Suprapubic skin (tissue), 4 donors: Measurements from ENCODE around the gene WSB2. TPM values are rescaled to one million over a fixed set of nuclear protein-coding genes. Genes with fewer than 3 reads are reported as not detected.
"Not testable (repeated sequence)": the region's sequence is repeated elsewhere in the genome, so short reads cannot be mapped to it uniquely, and the experiment has no call there.

Source experiments
- DNase-seq, 2 donors: peaks; one replicate each; pipeline ENCODE4 v3.0.0-alpha.2; 2019; ENCODE audit warnings: low spot score in 2 of 2
- H3K27ac ChIP-seq: fragments of 200-600 bp; sonication (generic); one replicate; pipeline ENCODE4 v1.5.1; 2019
- H3K27me3 ChIP-seq: fragments of 200-600 bp; sonication (generic); one replicate; pipeline ENCODE4 v1.5.1; 2019
- H3K36me3 ChIP-seq: fragments of 200-600 bp; sonication (generic); one replicate; pipeline ENCODE4 v1.5.1; 2019
- H3K4me1 ChIP-seq: fragments of 200-600 bp; sonication (generic); one replicate; pipeline ENCODE4 v1.5.1; 2019
- H3K4me3 ChIP-seq: fragments of 200-600 bp; sonication (generic); one replicate; pipeline ENCODE4 v1.5.1; 2019; ENCODE audit warnings: mild to moderate bottlenecking
- H3K9me3 ChIP-seq: fragments of 200-600 bp; sonication (generic); one replicate; pipeline ENCODE4 v1.5.1; 2019
- EP300 ChIP-seq: sonication (generic); formaldehyde crosslinking; IDR thresholded peaks from one replicate; pipeline ENCODE4 v1.6.1; 2017; ENCODE audit warnings: antibody characterized with exemption
- POLR2A ChIP-seq, 2 donors: fragments of 450-650 bp; IDR thresholded peaks; one replicate each; pipeline ENCODE4 v1.6.1; 2017; ENCODE audit warnings: antibody characterized with exemption in 2 of 2, mild to moderate bottlenecking in 2 of 2, moderate library complexity in 2 of 2
- POLR2AphosphoS5 ChIP-seq, 3 donors: sonication (generic); formaldehyde crosslinking; IDR thresholded peaks; one replicate each; pipeline ENCODE4 v1.6.1; 2017; ENCODE audit warnings: antibody characterized with exemption in 3 of 3
- WGBS: methylation state at CpG from one replicate; pipeline ENCODE4 v1.1.5; 2018; 5-methylcytosine and 5-hydroxymethylcytosine counted together
- total RNA-seq, 4 donors: library from RNA; depleted of rRNA; stranded (reverse); fragments of >200 nt; gene quantifications; one replicate each; pipeline ENCODE4 v1.1.0, GENCODE V29; 2016
- TF ChIP-seq, protein P1 (sequence below), 2 donors: fragments of 200-600 bp in 1 of 2; fragments of 450-650 bp in 1 of 2; sonication (generic) in 1 of 2; IDR thresholded peaks; one replicate each; pipeline ENCODE4 v1.5.1; 2016 to 2019; ENCODE audit warnings: antibody characterized with exemption in 2 of 2, mild to moderate bottlenecking in 1 of 2, moderate library complexity in 1 of 2

Gene WSB2
- total RNA-seq, 4 donors from 2014 or later: 46.0 to 74.3 (median 60.7) TPM

DNA sequence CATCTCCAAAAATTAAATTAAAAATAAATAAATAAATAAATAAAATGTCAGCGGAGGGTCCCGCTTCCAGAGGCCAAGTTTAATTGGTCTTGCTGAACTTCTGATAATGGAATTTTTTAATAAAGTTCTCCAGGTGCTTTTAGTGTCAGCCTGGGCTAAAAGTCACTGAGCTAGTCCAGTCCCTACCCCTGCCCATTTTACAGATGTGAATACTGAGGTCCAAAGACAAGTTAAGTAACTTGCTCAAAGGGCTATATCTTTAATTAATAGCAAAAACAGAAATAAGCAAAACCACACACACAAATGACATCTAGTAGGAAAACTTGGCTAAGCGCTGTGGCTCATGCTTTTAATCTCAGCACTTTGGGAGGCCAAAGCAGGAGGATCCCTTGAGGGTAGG lies 50.1 kb downstream of the WSB2 start:
- Histone ChIP-seq H3K36me3 (no peaks in the 10 kb centered on the region), H3K27ac (no peak overlapping the region), H3K4me1 (peaks cover under 1% of the 10 kb centered on the region), H3K27me3 (no peaks in the 10 kb centered on the region), H3K9me3 (no peaks in the 10 kb centered on the region), H3K4me3 (no peak overlapping the region)
- WGBS: 97% methylated on average over 3 of the region's 3 CpGs
- TF ChIP-seq EP300: no peak
- no peak for TF ChIP-seq POLR2AphosphoS5 (IDR thresholded peaks at IDR 0.05)
- TF ChIP-seq, protein P1, sequence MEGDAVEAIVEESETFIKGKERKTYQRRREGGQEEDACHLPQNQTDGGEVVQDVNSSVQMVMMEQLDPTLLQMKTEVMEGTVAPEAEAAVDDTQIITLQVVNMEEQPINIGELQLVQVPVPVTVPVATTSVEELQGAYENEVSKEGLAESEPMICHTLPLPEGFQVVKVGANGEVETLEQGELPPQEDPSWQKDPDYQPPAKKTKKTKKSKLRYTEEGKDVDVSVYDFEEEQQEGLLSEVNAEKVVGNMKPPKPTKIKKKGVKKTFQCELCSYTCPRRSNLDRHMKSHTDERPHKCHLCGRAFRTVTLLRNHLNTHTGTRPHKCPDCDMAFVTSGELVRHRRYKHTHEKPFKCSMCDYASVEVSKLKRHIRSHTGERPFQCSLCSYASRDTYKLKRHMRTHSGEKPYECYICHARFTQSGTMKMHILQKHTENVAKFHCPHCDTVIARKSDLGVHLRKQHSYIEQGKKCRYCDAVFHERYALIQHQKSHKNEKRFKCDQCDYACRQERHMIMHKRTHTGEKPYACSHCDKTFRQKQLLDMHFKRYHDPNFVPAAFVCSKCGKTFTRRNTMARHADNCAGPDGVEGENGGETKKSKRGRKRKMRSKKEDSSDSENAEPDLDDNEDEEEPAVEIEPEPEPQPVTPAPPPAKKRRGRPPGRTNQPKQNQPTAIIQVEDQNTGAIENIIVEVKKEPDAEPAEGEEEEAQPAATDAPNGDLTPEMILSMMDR (IDR thresholded peaks at IDR 0.05): no peak
- TF ChIP-seq POLR2A (IDR thresholded peaks at IDR 0.05): no peak
- DNase-seq: no peak

DNA sequence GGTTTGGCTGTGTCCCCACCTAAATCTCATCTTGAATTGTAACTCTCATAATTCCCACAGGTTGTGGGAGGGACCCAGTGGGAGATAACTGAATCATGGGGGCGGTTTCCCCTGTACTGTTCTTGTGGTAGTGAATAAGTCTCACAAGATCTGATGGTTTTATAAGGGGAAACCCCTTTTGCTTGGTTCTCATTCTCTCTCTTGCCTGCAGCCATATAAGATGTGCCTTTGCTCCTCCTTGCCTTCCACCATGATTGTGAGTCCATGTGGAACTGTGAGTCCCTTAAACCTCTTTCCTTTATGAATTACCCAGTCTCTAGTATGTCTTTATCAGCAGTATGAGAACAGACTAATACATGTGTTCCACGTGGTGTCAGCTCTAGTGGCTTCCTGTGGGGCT lies 61.2 kb downstream of the WSB2 start:
- H3K4me1 ChIP-seq, H3K4me3 ChIP-seq, H3K27ac ChIP-seq, H3K36me3 ChIP-seq, H3K27me3 ChIP-seq, DNase-seq, H3K9me3 ChIP-seq: not testable (repeated sequence)
- WGBS: 63% methylated on average over 2 of the region's 2 CpGs

DNA sequence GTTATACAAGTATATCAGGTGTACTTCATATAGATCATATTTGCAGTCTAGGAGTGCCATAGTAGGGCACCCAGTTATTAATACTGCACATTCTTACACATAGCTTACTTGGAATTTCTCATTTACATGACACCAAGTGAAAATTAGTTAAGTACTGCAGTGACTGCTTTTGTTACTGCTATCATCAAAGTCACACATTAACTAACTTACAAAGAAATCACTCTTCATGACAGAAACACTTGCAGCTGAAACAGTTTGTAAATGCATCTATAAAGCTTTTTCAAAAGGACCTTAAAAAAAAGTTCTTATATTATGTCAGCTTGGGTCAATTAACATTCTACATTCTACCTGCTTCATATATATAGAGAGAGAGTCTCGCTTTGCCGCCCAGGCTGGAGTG lies 62.3 kb downstream of the WSB2 start:
- Histone ChIP-seq H3K9me3 (no peaks in the 10 kb centered on the region), H3K36me3 (no peaks in the 10 kb centered on the region), H3K4me3 (no peak overlapping the region), H3K4me1 (no peaks in the 10 kb centered on the region), H3K27ac (no peak overlapping the region), H3K27me3 (peaks cover 3% of the 10 kb centered on the region)
- no peak for DNase-seq
- TF ChIP-seq POLR2AphosphoS5 (IDR thresholded peaks at IDR 0.05) (no peak), POLR2A (IDR thresholded peaks at IDR 0.05) (no peak), EP300 (no peak)
- TF ChIP-seq, protein P1 (IDR thresholded peaks at IDR 0.05): no peak
- 93% methylated on average over 2 of the region's 2 CpGs for WGBS

DNA sequence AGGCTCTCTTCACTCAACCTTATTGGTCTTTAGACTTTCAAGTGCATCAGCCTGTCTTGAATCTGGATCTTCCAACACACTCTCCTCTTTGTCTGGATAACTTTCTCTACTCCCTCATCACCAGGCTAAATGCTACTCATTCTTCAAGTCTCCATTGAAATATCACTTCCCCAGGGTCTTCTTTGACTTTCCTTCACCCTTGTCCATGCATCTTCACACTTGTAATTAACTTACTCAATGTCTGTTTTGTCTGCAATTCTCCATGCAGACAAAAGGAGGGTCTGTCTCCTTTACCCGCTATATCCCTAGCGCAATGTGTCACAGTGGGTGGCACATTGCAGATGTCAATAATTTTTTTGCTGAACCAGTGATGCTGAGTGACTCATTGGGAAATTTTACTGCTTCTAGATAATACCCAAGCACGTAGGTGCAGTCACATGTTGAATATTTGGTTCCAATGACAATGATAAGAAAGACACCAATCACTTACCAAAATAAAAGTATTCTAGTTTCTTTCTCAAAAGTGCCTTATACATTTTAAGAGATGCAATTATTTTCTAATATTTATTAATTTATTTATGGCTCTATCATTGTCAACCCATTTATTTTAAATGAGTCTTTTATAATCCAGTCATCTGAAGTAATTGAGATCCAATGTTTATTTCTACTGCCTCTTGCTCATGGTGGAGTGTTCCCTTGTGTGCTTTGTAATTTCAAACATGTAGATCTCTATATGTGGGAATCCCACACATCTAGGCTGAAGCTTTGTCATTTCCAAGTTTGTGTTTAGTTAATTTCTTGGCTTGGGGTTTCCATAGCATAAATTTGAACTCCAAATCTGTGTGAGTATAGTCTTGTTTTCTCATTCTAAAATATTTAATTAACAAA lies 66.2 kb downstream of the WSB2 start:
- Histone ChIP-seq H3K27me3 (peaks cover 3% of the 10 kb centered on the region), H3K27ac (no peak overlapping the region), H3K4me3 (no peak overlapping the region), H3K9me3 (no peaks in the 10 kb centered on the region), H3K4me1 (no peaks in the 10 kb centered on the region), H3K36me3 (no peaks in the 10 kb centered on the region)
- no peak for TF ChIP-seq POLR2A (IDR thresholded peaks at IDR 0.05)
- TF ChIP-seq EP300: no peak
- TF ChIP-seq, protein P1 (IDR thresholded peaks at IDR 0.05): no peak
- TF ChIP-seq POLR2AphosphoS5 (IDR thresholded peaks at IDR 0.05): no peak
- no peak for DNase-seq
- WGBS: 77% methylated on average over 3 of the region's 3 CpGs

DNA sequence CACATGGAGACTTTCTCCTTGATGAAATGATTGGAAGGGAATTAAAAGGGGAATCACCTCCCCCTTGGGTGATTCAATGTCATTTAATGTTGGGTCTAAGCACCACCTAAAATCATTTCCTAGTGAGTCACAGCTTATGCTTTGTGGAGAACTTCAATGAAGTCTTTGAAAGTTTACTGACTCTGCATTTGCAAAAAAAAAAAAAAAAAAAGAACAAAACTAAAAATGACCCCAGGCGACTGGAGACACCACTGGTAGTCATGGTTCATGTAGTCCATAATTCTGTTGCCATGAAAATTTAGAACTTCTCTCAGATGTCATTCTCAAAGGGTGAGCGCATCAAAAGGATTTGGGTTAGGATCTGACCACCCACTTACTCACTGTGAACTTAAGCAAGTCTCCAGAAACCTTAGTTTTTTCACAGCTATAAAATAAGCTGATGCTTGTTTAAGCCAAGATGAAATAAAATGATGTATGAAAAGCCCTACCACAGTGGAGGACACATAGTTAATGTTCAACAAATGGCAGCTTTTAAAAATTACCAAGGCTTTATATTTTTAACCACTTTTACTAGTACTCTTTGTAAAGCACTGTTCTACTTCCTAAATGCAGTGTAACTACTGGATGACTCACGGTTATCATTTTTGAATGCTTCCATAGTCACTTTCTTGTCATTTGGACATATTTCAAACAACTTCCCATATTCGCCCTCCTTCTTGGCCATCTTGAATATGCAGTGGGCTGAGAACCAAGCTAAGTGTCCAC lies 74.1 kb downstream of the WSB2 start:
- Histone ChIP-seq H3K27ac (no peak overlapping the region), H3K27me3 (peaks cover 15% of the 10 kb centered on the region), H3K4me1 (no peaks in the 10 kb centered on the region), H3K9me3 (no peaks in the 10 kb centered on the region), H3K36me3 (no peaks in the 10 kb centered on the region), H3K4me3 (no peak overlapping the region)
- WGBS: 62% methylated on average over 4 of the region's 4 CpGs
- TF ChIP-seq, protein P1 (IDR thresholded peaks at IDR 0.05): no peak
- TF ChIP-seq EP300 (no peak), POLR2A (IDR thresholded peaks at IDR 0.05) (no peak), POLR2AphosphoS5 (IDR thresholded peaks at IDR 0.05) (no peak)
- no peak for DNase-seq
